HG03575 (cell line): ENCODE measurements around the gene MRPL21.
"Not testable (repeated sequence)": the region's sequence is repeated elsewhere in the genome, so short reads cannot be mapped to it uniquely, and the experiment has no call there.

Source experiments
- ATAC-seq: cut with Tn5 transposase; IDR thresholded peaks from one replicate; pipeline ENCODE4 v1.9.1; 2021; ENCODE audit not compliant: unreplicated experiment, insufficient number of reproducible peaks, low FRiP score; ENCODE audit errors: extremely low read depth

MRPL21 gene

DNA sequence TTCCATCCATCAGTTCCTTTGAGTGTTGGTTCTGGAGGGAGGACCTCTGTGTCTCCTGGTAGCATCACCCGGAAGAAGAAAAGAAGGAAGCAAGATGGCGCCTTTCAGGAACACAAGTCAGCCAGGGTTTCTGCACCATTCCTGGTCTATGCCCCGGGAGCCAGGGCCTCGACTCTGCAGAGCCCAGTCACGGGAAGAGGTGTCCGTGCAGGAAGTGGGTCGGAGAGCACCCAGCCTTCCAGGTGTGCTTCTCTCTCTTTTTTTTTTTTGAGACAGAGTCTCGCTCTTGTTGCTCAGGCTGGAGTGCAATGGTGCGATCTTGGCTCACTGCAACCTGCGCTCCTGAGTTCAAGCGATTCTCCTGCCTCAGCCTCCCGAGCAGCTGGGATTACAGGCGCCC is 21.2 kb downstream of the MRPL21 start:
- ATAC-seq = no peak

DNA sequence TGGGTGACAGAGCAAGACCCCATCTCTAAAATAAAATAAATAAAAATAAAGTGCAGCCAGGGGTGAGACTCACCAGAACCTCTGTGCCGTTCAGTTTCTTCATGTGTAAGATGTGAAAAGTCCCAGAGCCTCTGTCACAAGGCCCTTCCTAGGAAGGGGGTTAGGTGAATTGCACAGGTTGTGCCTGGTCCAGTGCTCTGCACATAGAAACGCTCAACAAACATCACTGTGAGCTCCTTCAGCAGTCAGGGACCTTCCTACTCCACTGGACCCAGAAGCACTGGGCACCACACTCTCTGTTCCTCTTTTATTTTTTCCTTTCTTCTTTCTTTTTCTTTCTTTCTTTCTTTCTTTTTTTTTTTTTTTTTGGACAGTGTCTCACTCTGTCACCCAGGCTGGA is 22.3 kb downstream of the MRPL21 start:
- ATAC-seq = no peak

DNA sequence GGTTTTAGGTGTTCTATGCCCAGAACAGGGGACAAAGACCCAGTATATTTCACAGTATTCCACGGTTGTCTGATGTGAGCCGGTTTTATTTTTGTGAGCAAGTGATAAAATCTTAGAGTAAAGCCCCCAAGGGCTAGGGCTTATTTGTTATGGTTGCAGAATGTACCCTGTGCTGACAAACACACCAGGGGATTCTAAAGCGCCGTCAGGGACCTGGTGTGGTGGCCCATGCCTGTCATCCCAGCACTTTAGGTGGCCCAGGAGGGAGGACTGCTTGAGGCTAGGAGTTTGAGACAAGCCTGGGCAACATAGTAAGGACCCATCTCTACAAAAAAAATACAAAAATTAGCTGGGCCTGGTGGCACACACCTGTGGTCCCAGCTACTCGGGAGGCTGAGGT is 22.8 kb downstream of the MRPL21 start:
- no peak for ATAC-seq

DNA sequence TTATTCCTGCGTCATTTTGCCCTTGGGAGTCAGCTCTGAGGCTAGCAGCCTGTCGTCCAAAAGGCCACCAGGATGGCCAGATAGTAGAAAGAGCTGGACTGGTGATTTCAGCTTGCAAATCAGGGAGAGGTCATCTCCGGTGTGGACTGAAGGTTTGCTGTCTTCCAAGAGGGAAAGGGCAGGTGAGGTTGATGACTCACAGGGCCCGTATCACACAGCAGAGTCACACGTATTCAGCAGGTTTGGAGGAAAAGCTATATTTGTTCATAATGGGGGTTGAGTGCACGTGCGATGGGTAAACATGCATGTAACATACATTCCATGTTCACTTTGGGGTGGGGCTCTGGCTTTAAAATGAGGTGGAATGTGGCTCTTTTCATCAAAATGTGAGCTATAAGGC is 25.6 kb downstream of the MRPL21 start:
- no peak for ATAC-seq

- ATAC-seq = no peak
These were observed 31.2 kb downstream of the MRPL21 start for GRCh38 chr11:68872216-68873003.

- no peak for ATAC-seq
These were observed 33.2 kb downstream of the MRPL21 start for GRCh38 chr11:68870470-68870869.

DNA sequence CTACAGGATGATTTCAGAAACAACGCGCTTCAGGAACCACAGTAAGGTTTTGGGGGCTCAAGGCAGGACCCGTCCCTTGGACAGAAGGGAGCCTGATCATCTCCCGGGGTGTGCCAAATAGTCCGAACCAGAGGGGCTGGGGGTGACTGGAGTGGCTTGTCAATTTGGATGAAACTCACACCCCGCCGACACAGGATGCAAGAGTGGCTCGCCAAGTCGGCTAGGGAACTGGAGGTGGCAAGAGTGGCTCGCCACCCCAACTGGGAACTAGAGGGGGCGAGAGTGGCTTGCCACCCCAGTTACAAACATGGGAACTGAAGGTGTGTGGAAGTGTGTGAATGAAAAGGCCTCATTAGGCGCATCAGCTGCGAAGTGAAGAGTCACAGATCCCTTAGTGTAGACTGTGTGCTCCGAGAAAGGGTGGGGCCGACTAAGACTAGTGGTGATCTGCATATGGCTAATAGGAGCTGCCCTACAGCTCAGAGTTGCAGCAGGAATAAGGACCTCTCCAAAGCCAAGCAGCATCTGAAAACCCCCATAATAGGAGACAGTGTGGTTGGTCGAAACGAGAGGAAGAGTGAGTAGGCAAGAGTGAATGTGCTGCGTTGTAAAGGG is 35.3 kb downstream of the MRPL21 start:
- no peak for ATAC-seq

GRCh38 chr11:68867066-68867465 is 36.6 kb downstream of the MRPL21 start:
- no peak for ATAC-seq

DNA sequence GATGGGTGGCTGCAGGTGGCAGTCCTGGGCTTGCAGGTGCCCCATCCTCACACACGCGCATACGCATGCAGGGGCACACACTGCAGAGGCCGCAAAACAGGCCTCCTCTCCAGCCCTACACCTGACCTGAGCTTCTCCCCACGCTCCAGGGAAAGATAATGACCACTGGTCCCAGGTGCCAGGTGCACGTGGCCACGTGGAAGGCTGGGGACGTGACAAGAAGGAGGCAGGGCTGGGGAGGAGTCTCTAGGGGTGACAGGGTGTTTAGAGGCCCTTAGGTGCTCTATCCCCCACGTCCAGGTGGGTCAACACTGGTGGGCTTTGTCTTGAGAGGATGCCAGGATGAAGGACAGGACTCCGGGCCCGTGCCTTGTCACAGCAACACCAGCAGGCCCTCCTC is 38.4 kb downstream of the MRPL21 start:
- ATAC-seq = no peak

DNA sequence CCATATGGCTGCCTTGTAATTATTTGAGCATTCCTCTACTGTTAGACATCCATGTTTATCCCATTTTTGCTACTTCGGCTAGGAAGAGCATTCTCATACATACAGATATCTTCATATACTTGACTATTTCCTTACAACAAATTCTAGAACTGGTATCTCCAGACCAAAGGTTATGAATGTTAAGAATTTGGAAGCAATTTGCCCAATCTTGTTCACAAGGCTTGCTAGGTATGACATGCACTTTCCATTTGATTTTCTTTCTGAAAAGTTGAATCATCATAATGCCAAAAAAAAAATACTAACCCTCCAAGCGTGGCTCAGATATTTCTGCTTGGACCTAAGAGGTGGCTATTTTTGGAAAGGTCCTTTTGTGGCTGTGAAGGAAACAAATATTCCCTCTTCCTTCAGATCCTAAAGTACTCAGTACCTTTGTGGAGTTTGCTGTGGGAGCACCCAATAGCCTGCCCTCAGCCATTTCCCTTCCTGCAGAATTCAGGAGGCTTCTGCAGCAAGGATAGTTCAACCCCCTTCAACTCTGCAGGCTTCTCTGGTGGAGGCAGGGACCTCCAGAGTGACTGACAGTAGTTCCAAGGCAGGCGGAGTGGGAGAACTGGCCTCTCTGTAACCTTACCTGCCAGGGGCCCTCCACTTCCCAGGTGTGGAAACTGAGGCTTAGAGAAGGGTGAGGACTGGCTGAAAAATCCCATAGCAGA is 39.9 kb downstream of the MRPL21 start:
- ATAC-seq = no peak

- no peak for ATAC-seq
These were observed 41.2 kb downstream of the MRPL21 start for GRCh38 chr11:68862421-68862820.

DNA sequence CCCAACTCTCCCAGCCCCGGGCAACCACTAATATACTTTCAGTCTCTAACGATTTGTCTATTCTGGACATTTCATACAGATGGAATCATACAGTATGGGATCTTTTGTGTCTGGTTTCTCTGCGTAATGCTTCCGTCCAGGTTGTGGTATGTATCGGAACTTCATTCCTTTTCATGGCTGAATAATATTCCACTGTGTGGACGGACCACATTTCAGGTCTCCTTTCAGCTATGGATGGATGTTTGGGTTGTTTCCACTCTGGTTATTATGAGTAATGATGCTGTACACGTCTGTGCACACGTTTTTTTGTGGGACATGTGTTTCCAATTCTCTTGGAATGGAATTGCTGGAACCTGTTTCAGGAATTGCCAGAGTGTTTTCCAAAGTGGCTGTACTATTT is 44.5 kb downstream of the MRPL21 start:
- ATAC-seq = no peak

DNA sequence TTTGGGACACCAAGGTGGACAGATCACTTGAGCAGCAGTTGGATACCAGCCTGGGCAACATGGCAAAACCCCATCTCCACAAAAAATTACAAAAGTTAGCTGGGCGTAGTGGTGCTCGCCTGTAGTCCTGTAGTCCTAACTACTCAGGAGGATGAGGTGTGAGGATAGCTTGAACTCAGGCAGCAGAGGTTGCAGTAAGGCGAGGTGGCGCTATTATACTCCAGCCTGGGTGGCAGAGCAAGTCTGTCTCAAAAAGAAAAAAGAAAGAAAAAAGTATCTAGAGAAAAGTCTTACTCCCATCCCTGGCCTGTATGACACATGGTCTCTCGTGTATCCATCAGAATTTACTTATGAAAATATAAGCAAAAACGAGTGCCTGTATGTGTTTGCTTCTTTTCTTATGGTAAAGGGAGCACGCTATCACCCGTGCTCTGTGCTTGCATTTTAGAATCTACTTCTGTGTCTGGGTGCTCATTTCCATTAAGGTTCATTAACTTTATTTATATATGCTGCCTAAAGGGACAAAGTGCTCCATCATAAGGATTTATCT is 46.5 kb downstream of the MRPL21 start:
- ATAC-seq = no peak

DNA sequence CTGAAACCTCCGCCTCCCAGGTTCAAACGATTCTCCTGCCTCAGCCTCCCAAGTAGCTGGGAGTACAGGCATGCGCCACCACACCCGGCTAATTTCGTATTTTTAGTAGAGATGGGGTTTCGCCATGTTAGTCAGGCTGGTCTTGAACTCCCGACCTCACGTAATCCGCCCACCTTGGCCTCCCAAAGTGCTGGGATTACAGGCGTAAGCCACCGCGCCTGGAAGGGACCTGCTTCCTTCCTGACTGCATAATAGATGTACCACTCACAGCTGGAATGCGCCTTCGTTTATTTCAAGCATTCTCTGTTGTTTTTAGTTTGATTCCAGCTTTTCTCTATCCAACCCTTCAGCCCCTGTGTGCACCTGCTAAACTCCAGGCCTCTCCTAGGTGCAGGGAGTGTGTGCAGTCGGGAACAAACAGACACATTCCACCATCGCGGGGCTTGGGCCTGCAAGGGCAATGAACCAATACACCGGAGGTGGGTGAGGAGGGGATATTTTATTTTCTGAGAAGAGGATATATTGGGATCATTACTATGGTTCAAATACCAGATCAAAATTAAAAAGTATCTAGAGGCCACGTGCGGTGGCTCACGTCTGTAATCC is 47.1 kb downstream of the MRPL21 start:
- not testable (repeated sequence) for ATAC-seq

GRCh38 chr11:68855205-68855981 is 48.2 kb downstream of the MRPL21 start:
- ATAC-seq = no peak

DNA sequence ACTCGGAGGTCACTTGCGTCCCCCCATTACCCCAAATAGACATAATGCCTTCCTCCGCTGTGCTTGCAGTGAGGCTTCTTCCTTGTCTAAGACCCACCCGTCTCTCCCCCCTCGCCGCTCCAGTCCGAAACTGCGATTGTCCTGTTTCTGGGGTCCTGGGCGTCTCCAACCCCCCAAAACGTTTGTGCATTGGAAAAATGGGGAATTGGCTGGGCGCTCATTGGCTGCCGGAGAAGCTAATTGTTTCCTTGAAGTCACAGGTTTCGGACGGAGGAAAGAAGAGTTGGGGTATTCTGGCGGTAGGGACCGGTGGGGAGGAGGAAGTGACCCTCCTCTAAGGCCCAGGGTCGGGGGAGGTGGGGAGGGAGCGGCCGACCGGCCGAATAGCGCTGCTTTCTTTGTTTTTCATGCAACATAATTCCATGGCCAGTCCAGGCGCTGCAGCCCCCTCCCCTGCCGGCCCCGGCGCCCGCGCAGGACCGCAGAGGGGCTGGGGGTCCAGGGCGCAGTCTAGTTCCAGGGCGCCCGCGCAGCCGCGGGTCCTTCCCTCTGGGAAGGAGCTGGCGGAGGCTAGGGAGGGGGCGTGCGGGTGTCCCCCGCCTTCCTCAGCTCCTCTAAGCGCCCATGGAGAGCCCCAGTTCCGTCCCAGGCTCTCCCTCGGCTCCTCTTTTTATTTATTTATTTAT is 49.2 kb downstream of the MRPL21 start:
- no peak for ATAC-seq

DNA sequence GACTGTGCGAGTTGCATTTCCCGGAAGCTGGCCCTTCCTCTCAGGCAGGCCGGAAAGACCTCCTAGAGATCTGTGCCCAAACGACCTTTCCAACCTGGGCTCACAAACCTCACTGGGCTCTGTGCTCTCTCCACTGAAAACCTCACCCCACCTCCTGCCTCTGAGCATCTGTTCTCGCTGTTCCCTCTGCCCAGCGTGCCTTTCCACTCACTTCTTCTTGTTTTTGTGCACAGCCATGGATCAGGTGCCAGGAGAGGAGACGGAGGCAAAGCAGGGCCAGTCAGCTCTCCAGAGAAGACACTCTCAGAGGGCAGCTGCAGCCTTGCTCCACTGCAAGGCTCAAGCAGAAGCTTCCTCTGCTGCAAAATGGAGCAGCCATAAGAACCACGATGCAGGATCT is 51.0 kb downstream of the MRPL21 start:
- ATAC-seq = no peak

DNA sequence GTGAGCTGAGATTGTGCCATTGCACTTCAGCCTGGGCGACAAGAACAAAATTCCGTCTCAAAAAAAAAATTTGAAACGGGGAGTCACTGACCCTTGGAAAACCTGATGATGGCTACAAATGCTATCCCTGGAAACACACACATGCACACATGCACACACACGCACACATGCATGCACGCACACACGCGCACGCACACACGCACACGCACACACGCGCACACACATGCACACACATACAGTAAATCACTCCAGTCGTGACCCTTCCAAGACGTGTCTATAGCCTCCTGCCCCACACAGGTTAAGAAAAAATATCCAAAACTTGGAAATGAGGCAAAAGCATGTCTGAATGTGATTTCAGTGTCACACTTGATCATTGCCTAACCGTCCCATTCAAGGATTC is 55.2 kb downstream of the MRPL21 start:
- ATAC-seq = no peak
